NCI-H2107 treated with DMSO at 0.1 percent for 48 hours (cell line): ENCODE data around the gene MUS81.
"Not testable (repeated sequence)": the region's sequence is repeated elsewhere in the genome, so short reads cannot be mapped to it uniquely, and the experiment has no call there.

Experiments used
- DNase-seq: peaks from one replicate; lab custom pipeline; 2025; ENCODE audit not compliant: unreplicated experiment; lab: John Stamatoyannopoulos, UW

Gene MUS81

DNA sequence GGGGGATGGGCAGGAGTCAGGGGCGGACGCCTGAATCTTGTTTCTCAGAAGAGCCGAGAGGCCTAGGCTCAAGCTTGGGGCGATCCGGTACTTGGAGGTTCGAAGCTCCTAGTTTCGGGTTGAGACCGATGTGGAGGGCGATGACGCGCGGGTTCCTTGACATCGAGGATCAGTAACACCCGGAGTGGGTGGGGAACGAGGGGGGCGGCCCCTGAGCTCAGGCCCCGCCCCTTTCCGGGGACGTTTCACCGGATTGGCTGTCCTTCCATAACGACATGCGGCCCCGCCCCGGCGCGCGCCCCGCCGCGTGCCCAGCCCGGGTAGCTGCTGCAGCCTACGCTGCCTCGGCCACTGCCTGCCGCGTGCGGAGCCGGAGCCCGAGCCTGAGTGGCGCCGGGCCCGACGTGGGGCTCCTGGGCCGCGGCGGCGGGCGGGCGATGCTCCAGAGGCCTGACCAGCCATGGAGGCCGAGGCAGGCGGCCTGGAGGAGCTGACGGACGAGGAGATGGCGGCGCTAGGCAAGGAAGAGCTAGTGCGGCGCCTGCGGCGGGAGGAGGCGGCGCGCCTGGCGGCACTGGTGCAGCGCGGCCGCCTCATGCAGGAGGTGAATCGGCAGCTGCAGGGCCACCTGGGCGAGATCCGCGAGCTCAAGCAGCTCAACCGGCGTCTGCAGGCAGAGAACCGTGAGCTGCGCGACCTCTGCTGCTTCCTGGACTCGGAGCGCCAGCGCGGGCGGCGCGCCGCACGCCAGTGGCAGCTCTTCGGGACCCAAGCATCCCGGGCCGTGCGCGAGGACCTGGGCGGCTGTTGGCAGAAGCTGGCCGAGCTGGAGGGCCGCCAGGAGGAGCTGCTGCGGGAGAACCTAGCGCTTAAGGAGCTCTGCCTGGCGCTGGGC is 30.3 kb downstream of the MUS81 start, which contains the start of gene CCDC85B:
Gene CCDC85B (plus strand): TSS at position 350 of the 895 bp plus-strand sequence. CDS start 111 bp downstream, at position 461.
- peak; percentile 84 for DNase-seq

DNA sequence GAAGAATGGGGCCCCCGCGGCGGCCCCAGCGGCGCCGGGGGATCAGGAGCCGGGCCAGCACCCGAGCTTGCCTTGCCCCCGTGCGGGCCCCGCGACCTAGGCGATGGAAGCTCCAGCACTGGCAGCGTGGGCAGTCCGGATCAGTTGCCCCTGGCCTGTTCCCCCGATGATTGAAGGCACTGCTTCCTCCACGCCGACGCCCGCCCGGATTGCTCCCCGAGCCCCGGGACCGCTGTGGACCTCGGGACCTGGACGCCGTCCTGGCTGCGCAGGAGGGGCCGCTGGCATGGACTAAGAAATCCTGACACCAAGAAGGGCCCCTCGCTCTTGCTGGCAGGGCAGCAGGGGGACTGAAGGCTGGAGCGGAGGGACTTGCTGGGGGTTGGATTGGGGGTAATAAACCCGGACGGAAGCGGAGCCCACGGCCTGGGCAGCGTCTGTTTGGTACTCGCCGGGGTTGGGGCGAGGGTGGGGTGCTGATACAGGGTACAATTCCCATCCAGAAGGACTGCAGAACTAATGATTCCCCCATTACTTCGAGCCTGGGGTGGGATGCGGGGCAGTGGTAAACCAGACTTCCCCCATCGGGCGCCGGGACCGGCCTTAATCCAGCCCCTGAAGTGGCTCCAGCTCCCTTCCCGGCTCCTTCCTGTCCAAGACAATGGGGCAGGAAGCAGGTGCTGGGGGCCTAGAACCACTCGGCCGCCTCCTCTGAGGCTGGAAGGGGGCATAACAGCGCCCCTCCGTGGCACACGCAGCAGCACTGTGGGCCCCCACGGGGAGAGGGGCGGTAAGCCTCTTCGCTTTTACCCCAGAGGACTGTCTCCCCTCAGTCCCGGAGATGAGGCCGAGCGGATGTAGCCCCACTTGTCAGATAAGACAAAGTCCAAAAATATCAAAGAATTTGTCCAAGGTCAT is 31.2 kb downstream of the MUS81 start:
- no peak for DNase-seq

DNA sequence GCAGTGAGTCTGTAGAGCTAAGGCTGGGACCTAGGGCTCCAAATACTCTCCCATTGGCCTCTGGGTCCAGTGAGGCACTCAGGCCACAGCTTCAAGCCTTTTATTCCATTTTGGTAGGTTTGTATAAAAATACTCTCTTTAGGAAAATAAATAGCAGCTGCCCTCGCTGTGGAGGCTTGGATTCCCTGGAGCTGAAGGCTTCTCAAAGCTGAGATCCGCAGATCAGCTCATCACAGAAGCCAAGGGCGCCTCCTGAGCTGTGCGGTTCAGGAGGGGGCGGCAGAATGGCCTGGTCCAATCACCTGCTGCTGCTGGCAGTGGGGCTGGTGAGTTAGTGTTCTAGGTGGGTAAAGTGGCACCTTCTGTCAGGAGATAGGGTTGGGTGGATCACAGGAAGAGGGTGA is 31.9 kb downstream of the MUS81 start:
- DNase-seq = not testable (repeated sequence)

DNA sequence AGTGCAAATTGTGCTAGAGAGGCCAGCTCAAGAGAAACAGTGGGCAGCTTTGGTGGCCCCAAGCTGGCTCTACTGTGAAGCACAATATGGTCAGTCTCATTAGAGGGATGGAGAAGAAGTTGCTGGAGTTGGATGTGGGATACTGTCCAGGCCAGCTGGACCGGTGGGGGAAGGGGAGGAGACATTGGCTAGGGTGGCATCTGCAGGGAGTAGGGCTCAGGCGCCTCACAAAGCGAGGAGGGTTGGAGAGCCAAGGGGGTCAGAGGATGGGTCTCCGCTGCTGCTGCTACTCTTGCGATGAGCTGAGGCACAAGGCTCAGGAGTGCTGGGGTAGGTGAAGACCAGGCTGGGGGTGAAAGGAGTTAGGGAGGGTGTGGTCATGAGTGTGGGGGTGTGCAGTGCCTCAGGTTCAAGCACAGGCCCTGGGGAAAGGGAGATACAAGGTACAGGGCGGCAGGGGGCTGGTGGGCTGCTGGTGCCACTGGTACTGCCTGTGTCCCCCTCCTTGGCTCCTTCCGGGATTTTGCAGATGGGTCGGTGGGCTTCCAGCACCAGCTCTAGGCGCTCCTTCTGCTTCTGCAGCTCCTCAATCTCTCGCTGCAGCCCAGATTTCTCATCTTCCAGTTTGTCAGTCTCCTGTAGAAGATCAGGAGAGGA is 32.6 kb downstream of the MUS81 start:
- no peak for DNase-seq

DNA sequence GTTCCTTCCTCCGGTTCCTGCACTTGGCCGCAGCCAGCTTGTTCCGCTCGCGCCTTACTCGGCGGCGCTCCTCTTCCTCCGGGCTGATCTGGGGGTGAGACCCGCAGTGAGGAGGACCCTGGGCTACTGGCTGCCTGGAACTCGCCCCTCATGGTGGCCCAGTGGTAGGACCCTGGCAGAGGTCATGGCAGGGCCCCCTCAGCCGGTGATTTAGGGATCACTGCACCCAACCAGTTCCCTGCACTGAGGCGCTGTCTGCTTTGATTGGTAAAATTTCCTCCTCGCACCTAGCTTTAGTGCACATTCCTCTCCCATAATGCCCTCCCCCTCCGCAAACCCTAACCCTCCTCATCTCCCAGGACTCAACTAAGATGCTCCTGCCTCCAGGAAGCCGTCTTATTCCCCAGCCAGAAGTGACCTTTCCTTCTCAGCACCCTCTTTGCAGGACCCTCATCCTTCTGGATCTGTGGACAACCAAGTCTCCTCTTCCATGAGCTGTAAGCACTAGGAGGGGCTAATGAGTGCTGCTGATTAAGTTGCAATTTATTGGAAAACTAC is 33.9 kb downstream of the MUS81 start:
- DNase-seq = no peak

DNA sequence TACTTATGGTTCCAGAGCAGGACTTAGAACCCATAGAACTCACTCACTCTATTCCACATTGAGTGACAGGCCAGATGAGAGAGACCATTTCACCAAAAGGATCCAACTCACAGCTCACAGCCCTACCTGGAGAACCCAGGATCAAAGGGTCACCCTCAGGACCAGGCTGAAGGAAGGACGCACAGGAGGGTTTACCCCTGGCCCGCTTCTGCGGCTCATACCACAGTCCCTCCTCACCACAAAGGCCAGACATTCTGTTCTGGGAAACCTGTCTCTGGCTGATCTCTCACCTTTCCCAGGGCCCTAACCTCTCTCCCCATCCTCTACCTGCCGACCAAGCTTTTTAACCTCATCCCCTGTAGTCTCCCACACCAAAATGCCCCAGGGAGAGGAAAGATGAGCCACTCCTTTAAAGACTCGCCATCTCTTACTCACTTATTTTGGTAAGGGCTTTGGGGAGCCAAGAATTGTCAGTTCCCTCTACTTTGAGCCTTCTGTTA is 35.3 kb downstream of the MUS81 start:
- no peak for DNase-seq

DNA sequence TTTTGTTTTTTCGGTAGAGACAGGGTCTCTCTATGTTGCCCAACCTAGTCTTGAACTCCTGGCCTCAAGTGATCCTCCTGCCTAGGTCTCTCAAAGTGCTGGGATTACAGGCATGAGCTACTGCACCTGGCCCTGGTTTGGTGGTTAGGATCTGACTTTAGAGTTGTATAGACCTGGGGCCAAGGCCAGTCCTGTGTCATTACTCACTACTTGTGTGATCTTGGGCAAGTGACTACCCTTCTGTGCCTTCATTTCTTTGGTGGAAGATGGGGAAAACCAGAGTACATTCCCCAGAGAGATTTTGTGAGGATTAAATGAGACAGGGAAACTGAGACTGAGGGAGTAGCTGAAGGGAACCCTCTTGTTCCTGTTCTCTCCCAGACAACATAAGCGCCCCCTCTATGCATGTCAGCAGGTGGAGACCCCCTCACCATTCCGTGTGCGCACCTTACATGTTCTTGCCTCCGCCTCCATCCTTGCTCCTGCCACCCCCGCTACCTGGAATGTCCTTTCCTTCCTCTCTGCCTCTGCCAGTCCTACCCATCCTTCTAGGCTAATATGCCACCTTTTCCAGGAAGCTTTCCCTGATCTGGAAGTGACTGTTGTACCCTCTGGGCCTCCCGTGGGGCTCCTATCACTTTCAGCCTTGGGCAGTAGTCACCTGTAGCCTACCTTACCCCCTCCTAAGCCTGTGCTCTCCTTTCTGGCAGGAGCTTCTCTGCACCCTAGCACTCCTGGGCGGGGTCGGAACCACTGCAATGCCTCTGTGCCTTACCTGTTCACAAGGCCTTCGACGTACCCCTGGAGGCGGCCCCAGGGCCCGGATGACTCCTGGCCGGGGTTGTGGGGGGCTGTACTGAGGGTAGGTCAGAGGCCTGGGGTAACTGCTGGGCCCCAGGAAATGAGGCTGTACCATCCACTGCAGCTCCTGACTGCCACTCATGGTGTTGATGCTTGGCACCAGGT is 36.1 kb downstream of the MUS81 start:
- no peak for DNase-seq

DNA sequence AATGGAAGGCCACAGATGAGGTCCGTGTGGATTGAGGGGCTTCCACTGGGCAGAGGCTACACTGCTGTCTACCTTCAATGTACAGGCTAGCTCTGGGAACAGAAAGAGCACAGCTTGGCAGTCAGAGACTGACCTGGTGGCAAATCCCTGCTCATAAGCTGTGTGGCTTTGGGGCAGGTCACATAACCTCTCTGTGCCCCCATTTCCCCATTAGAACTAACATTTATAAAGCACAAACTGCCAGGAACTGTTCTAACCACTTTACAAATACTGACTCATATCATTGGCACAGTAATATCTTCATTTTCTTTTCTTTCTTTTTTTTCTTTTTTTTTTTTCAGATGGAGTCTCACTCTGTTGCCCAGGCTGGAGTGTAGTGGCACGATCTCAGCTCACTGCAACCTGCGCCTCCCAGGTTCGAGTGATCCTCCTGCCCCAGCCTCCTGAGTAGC is 36.8 kb downstream of the MUS81 start:
- DNase-seq = no peak

DNA sequence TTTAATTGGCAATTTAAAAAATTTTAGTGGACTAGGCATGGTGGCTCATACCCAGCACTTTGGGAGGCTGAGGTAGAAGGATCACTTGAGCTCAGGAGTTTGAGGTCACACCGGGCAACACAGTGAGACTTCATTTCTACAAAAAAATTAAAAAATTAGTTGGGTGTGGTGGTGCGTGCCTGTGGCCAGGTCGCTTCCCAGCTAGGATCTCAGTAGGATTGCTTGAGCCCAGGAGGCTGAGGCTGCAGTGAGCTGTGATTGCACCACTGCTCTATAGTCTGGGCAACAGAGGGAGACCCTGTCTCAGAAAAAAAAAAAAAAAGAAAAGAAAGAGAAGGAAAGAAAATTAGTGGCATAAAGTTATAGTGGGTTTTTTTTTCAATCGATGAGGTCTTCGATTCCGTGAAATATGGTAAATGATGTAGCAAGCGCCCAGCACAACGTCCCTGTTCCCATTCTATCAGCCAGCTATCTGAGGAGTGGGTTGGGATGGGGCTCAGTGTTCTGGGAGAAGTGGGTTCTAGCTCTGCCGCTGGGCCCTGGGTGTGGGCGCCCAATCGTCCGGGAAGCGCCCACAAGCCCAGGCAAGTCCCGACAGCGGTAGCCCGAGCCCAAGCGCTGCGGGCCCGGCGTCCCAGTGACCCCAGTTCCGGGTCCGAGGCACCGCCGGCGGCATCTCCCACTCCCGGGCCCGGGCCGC is 38.6 kb downstream of the MUS81 start:
- DNase-seq = no peak

DNA sequence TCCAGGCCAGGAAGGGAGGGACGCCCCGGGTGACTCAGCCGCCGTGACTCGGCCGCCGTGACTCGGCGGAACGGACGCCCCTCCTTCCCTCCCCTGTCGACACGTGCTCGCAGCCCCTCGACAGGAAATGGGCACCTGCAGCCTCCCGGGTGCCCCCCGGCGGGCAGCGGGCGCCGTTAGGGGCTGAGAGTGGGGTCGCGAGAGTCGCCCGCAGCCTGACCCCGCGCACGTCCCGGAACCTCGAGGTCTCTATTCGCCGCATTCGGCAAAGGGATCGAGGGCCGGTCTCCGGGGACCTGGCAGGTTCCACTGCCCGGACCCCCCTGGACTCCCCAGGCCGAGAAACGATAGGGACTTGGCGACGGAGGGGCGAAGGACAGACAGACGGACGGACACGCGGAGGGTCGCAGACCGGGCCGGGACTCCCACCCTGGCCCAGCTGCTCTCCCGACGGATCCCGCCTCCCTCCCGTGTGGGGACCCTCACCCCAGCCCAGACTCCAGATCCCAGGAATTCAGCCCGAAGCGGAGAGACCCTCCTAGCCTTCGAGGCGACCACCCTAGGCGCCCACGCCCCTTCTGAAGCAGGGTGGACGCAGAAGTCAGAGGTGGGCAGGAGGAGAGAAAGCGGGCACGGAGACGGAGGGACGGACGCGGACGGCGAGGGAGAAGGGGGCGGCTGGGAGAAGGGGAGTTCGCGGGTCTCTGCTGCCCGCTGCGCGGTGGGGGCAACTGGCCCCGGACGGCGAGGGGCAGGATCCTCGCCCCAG is 39.3 kb downstream of the MUS81 start:
- DNase-seq = no peak

DNA sequence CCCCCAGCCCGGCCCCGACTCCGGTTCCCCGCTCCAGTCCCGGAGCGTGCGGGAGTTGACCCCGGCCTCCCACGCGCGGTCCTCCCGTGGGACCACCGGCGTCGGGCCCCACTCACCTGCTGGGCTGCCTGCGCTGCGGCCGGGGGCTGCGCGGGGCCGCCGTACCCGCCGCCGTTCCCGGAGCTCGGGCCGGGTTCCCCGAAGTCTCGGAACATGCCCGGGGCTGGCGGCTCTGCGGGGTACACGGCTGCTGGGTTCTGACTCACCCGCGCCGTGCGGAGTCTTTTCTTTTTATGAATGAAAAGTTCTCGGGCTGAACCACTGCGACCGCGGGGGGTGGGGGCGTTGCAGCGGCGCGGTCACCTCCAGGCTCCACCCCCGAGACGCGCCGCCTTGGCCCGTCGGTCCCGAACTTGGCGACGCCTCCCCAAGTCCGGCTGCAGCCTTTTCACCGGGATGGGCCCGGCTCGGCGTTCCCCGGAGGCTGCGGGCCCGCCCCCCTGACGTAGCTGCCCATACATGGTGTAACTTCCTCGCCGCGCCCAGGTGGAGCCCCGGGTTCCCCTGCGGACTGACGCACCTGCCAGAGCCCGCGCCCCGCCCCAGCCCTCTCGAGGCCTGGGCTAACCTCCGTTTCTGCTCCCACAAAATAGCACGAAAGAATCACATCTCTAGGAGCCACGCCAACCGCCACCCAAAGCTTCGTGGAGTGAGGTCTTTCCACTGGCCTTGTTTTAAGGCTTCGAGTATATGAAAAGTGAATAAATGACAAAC is 40.1 kb downstream of the MUS81 start, which contains the start of gene FOSL1:
Gene FOSL1 (minus strand): TSS at position 264 of the 774 bp plus-strand sequence. CDS start 49 bp downstream, at position 215.
- DNase-seq = no peak

DNA sequence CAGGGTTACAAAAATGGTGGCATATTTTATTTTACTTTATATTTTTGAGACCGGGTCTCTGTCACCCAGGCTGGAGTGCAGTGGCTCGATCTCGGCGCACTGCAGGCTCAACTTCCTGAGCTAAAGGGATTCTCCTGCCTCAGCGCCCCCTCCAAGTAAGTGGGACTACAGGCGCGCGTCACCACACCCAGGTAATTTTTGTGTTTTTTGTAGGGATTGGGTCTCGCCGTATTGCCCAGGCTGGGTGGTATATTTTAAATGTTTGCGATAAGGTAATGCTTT is 40.6 kb downstream of the MUS81 start:
- no peak for DNase-seq

DNA sequence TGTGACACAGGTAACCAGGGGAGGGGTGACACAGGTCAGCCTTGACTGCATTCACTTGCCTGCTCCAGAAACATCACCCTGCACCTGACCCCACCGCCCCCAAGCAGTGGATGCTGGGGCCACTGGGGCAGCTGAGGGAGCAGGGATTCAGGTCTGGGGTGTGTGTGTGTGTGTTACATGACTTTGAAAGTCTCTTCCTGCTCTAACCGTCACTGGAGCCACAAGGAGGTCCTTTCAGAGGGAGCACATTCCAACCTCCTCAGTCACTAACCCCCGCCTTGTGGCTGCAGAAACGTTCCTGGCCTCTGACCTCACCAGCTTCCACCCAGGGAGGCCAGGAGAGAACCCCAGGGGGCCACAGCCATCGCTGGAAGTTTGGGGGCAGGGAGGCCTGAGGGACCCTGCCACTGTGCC is 42.8 kb downstream of the MUS81 start:
- DNase-seq = no peak

DNA sequence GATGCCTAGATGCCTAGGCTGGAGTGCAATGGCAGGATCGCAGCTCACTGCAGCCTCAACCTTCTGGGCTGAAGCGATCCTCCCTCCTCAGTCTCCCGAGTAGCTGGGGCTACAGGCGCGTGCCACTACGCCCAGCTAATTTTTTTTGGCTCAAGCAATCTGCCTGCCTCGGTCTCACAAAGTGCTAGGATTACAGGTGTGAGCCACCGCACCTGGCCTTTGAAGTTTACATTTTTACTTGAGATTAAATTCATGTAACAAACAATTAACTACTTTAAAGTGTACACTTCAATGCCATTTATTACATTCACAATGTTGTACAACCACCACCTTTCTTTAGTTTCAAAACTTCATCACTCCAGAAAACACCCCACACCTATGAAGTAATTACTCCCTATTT is 43.5 kb downstream of the MUS81 start:
- DNase-seq = no peak

DNA sequence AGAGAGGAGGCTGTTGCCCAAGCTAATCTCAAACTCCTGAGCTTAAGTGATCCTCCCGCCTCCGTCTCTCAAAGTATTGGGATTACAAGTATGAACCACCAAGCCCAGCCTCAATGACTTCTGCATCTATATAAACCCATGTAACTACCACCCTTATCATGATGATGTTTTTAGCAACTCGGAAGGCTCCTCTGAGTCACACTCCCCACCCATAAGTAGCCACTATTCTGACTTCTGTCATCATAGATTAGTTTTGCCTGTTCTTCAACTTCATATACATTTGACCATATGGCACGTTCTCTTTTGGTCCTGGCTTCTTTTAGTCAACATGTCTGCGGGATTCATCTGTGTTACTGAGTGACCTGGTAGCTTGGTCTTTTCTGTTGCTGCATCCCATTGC is 46.4 kb downstream of the MUS81 start:
- DNase-seq = no peak

DNA sequence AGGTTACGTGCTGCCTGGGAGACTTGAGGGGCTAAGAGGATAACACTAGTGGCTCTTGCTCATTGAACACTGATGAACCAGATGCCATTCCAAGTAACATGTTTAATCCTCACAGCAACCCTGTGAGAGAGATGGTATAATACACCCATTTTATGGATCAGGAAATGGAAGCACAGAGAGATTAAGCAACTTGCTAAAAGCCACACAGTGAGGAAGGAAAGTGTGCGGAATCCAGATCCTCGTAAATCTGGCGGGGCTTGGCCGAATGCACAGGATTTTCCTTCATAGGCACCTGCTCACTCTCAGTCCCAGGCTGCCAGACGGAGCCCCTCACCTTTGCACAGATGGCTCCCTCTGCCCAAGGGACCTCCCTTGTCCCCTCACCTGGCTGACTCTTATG is 47.6 kb downstream of the MUS81 start:
- DNase-seq = no peak
